ENCODE measurements around the gene STXBP6. TPM values are rescaled to one million over a fixed set of nuclear protein-coding genes. Genes with fewer than 3 reads are reported as not detected.
"Not testable (repeated sequence)": the region's sequence is repeated elsewhere in the genome, so short reads cannot be mapped to it uniquely, and the experiment has no call there.

The STXBP6 gene
- total RNA-seq, 1 experiment from 2014 or later, result 12.3 TPM

GRCh38 chr14:24775950-24776349, 274.0 kb downstream of the STXBP6 start:
- ChIA-PET POLR2A (ENCODE audit: unreplicated experiment) (no interaction called here), CTCF (no interaction called here)
- Histone ChIP-seq H4K20me1 (ENCODE audit: insufficient read depth) (no peaks in the 10 kb centered on the region), H3K9me2 (ENCODE audit: insufficient read depth) (no peaks in the 10 kb centered on the region), H3K36me3 (ENCODE audit: low read depth) (no peaks in the 10 kb centered on the region), H2AFZ (no peak overlapping the region), H3K9me3 (ENCODE audit: insufficient read depth, low read depth) (no peaks in the 10 kb centered on the region), H3K4me3 (no peak overlapping the region), H3K27ac (no peak overlapping the region), H3F3A (ENCODE audit: insufficient read depth, low read depth) (no peaks in the 10 kb centered on the region), H3K27me3 (ENCODE audit: insufficient read depth, low read depth) (no peaks in the 10 kb centered on the region), H3K79me2 (ENCODE audit: low read depth) (no peaks in the 10 kb centered on the region), H3K4me2 (no peak overlapping the region), H3K4me1 (replicated peaks; ENCODE audit: insufficient read depth) (no peaks in the 10 kb centered on the region)
- intact Hi-C loops (cut with micrococcal nuclease; ENCODE audit: unreplicated experiment), result no loop called here
- BruUV-seq (replicated peaks), result no TSS peak
- DNase-seq, result no peak
- no peak for TF ChIP-seq CTCF (conservative IDR thresholded peaks at IDR 0.05)
- no peak for TF ChIP-seq EZH2 (IDR thresholded peaks at IDR 0.05; ENCODE audit: low read depth)

- Histone ChIP-seq H3F3A (ENCODE audit: insufficient read depth, low read depth) (no peaks in the 10 kb centered on the region), H3K4me2 (no peak overlapping the region), H3K4me3 (no peak overlapping the region), H3K4me1 (replicated peaks; ENCODE audit: insufficient read depth) (no peaks in the 10 kb centered on the region), H2AFZ (no peak overlapping the region), H3K9me3 (ENCODE audit: insufficient read depth, low read depth) (no peaks in the 10 kb centered on the region), H3K9me2 (ENCODE audit: insufficient read depth) (no peaks in the 10 kb centered on the region), H3K79me2 (ENCODE audit: low read depth) (no peaks in the 10 kb centered on the region), H3K36me3 (ENCODE audit: low read depth) (no peaks in the 10 kb centered on the region), H4K20me1 (ENCODE audit: insufficient read depth) (no peaks in the 10 kb centered on the region), H3K27ac (no peak overlapping the region), H3K27me3 (ENCODE audit: insufficient read depth, low read depth) (no peaks in the 10 kb centered on the region)
- no peak for DNase-seq
- ChIA-PET POLR2A (ENCODE audit: unreplicated experiment) (no interaction called here), CTCF (no interaction called here)
- no peak for TF ChIP-seq EZH2 (IDR thresholded peaks at IDR 0.05; ENCODE audit: low read depth)
- TF ChIP-seq CTCF (conservative IDR thresholded peaks at IDR 0.05), result no peak
- no TSS peak for BruUV-seq (replicated peaks)
- intact Hi-C loops (cut with micrococcal nuclease; ENCODE audit: unreplicated experiment), result no loop called here
Measured at GRCh38 chr14:24774187-24774915, 275.6 kb downstream of the STXBP6 start.

- H3K4me3 ChIP-seq; H3F3A ChIP-seq (ENCODE audit: insufficient read depth, low read depth); H3K36me3 ChIP-seq (ENCODE audit: low read depth); H3K4me1 ChIP-seq (replicated peaks; ENCODE audit: insufficient read depth); H3K27ac ChIP-seq; H2AFZ ChIP-seq; H3K79me2 ChIP-seq (ENCODE audit: low read depth); POLR2A ChIA-PET (ENCODE audit: unreplicated experiment); H3K27me3 ChIP-seq (ENCODE audit: insufficient read depth, low read depth); H4K20me1 ChIP-seq (ENCODE audit: insufficient read depth); intact Hi-C loops (cut with micrococcal nuclease; ENCODE audit: unreplicated experiment); H3K9me3 ChIP-seq (ENCODE audit: insufficient read depth, low read depth); H3K4me2 ChIP-seq; DNase-seq; CTCF ChIA-PET; BruUV-seq (replicated peaks); H3K9me2 ChIP-seq (ENCODE audit: insufficient read depth): not testable (repeated sequence)
Measured at GRCh38 chr14:24773564-24773963, 276.4 kb downstream of the STXBP6 start.

- BruUV-seq (replicated peaks), result no TSS peak
- no peaks in the 10 kb centered on the region for H3K9me2 ChIP-seq (ENCODE audit: insufficient read depth)
- CTCF ChIA-PET, result no interaction called here
Measured at GRCh38 chr14:24766434-24766833, 283.5 kb downstream of the STXBP6 start.

More at GRCh38 chr14:24766434-24766833, 283.5 kb downstream of the STXBP6 start:
- Histone ChIP-seq H3K36me3 (ENCODE audit: low read depth) (no peaks in the 10 kb centered on the region), H3K27ac (no peak overlapping the region), H3K4me2 (no peak overlapping the region), H3K79me2 (ENCODE audit: low read depth) (no peaks in the 10 kb centered on the region), H2AFZ (no peak overlapping the region), H3K4me3 (no peak overlapping the region), H3K4me1 (replicated peaks; ENCODE audit: insufficient read depth) (no peaks in the 10 kb centered on the region), H3K27me3 (ENCODE audit: insufficient read depth, low read depth) (no peaks in the 10 kb centered on the region), H3K9me3 (ENCODE audit: insufficient read depth, low read depth) (no peaks in the 10 kb centered on the region), H4K20me1 (ENCODE audit: insufficient read depth) (no peaks in the 10 kb centered on the region), H3F3A (ENCODE audit: insufficient read depth, low read depth) (no peaks in the 10 kb centered on the region)
- intact Hi-C loops (cut with micrococcal nuclease; ENCODE audit: unreplicated experiment), result no loop called here
- POLR2A ChIA-PET (ENCODE audit: unreplicated experiment), result no interaction called here
- no peak for TF ChIP-seq EZH2 (IDR thresholded peaks at IDR 0.05; ENCODE audit: low read depth)
- no peak for TF ChIP-seq CTCF (conservative IDR thresholded peaks at IDR 0.05)
- DNase-seq, result no peak

Data from PC-9 (cell line).